Measurements from ENCODE around the gene PCNX3. TPM values are rescaled to one million over a fixed set of nuclear protein-coding genes. Genes with fewer than 3 reads are reported as not detected.

The PCNX3 gene
- total and polyA plus RNA-seq, 2 of the 13 experiments (the other 11 are each of a cell fraction or from before 2014, with no cell fraction given) = 16.2 to 23.0 TPM

GRCh38 chr11:65613091-65613928 lies 2.3 kb upstream of the PCNX3 start (continued):
- TF ChIP-seq ZNF558 (CRISPR knock-in tag; IDR thresholded peaks at IDR 0.05; ENCODE audit: borderline replicate concordance) = 0 out of 2 replicates have a peak, but pooled peaks have one; percentile 20
- TF ChIP-seq YEATS4 (CRISPR knock-in tag; IDR thresholded peaks at IDR 0.05; ENCODE audit: borderline replicate concordance) = no peak
- 0 out of 2 replicates have a peak, but pooled peaks have one; percentile 1 for TF ChIP-seq HNF4A (CRISPR knock-in tag; IDR thresholded peaks at IDR 0.05)
- TF ChIP-seq MBNL3 (CRISPR knock-in tag; conservative IDR thresholded peaks at IDR 0.05) = no peak
- no peak for TF ChIP-seq GPN1 (CRISPR knock-in tag; IDR thresholded peaks at IDR 0.05; ENCODE audit: borderline replicate concordance)
- no peak for TF ChIP-seq FOXJ3 (CRISPR knock-in tag; IDR thresholded peaks at IDR 0.05; ENCODE audit: borderline replicate concordance)
- peak; percentile 6 for TF ChIP-seq ZNF687 (CRISPR knock-in tag; IDR thresholded peaks at IDR 0.05)
- peak; percentile 88 for TF ChIP-seq AGO2 (optimal IDR thresholded peaks at IDR 0.05; ENCODE audit: low read depth, low read length)
- peak; percentile 17; the same call in 1 of the 2 replicates for TF ChIP-seq IRF9 (CRISPR knock-in tag; IDR thresholded peaks at IDR 0.05; ENCODE audit: borderline replicate concordance)
- TF ChIP-seq KLF12 (CRISPR knock-in tag; IDR thresholded peaks at IDR 0.05; ENCODE audit: borderline replicate concordance) = no peak
- 0 out of 2 replicates have a peak, but pooled peaks have one; percentile 3 for TF ChIP-seq ZNF710 (CRISPR knock-in tag; IDR thresholded peaks at IDR 0.05; ENCODE audit: borderline replicate concordance)
- no peak for TF ChIP-seq ZNF724P (CRISPR knock-in tag; IDR thresholded peaks at IDR 0.05; ENCODE audit: borderline replicate concordance)
- 0 out of 2 replicates have a peak, but pooled peaks have one; percentile 36 for TF ChIP-seq NFE2L1 (CRISPR knock-in tag; IDR thresholded peaks at IDR 0.05; ENCODE audit: borderline replicate concordance)
- TF ChIP-seq KDM2A (CRISPR knock-in tag; IDR thresholded peaks at IDR 0.05; ENCODE audit: borderline replicate concordance, low read depth) = 0 out of 2 replicates have a peak, but pooled peaks have one; percentile 12
- peak; percentile 59; the same call in 1 of the 2 replicates for TF ChIP-seq HNRNPL (IDR thresholded peaks at IDR 0.05; ENCODE audit: low read depth, low read length)
- no peak for TF ChIP-seq NFE2L2 (IDR thresholded peaks at IDR 0.05; ENCODE audit: low read length)
- TF ChIP-seq EEA1 (CRISPR knock-in tag; IDR thresholded peaks at IDR 0.05; ENCODE audit: borderline replicate concordance) = 0 out of 2 replicates have a peak, but pooled peaks have one; percentile 67
- TF ChIP-seq MYC (CRISPR knock-in tag; IDR thresholded peaks at IDR 0.05; ENCODE audit: borderline replicate concordance) = peak; percentile 18; the same call in 1 of the 2 replicates
- TF ChIP-seq ZC3H13 (CRISPR knock-in tag; IDR thresholded peaks at IDR 0.05) = peak; percentile 24; the same call in 1 of the 2 replicates
- 0 out of 2 replicates have a peak, but pooled peaks have one; percentile 19 for TF ChIP-seq FOXO1 (CRISPR knock-in tag; IDR thresholded peaks at IDR 0.05)
- peak; percentile 48; the same call in 1 of the 2 replicates for TF ChIP-seq ZFP90 (CRISPR knock-in tag; IDR thresholded peaks at IDR 0.05; ENCODE audit: borderline replicate concordance)
